ENCODE results near the gene WWOX. TPM values are rescaled to one million over a fixed set of nuclear protein-coding genes. Genes with fewer than 3 reads are reported as not detected.

Gene WWOX
- total and polyA plus RNA-seq, 2 of the 13 experiments (the other 11 are each of a cell fraction or from before 2014, with no cell fraction given), result 9.1 to 37.4 TPM

- BruUV-seq (replicated peaks), result no TSS peak
- Histone ChIP-seq H4K20me1 (ENCODE audit: insufficient read depth, low read length) (no peaks in the 10 kb centered on the region), H3K4me1 (ENCODE audit: insufficient read depth, low read length) (peaks cover 19% of the 10 kb centered on the region), H3K27me3 (ENCODE audit: control insufficient read depth in 1 of 2, insufficient read depth in 2 of 2, low read length in 2 of 2) (no peaks in the 10 kb centered on the region; a peak in 1 of 5 replicates), H3K4me3 (replicated peaks in 1 of 3; ENCODE audit: insufficient read depth in 1 of 3, low read depth in 2 of 3, low read length in 3 of 3) (no peak overlapping the region), H3K79me2 (ENCODE audit: insufficient read depth, low read length) (no peaks in the 10 kb centered on the region), H3K4me2 (ENCODE audit: low read depth, low read length) (peak overlapping the region; percentile 19), H3K9ac (ENCODE audit: insufficient read depth, low read depth, low read length) (no peak overlapping the region), H3K27ac (ENCODE audit: extremely low read length, insufficient read depth, low read length) (no peak overlapping the region), H3K36me3 (replicated peaks in 1 of 2; ENCODE audit: control insufficient read depth in 1 of 2, insufficient read depth in 2 of 2, low read length in 2 of 2) (no peaks in the 10 kb centered on the region), H2AFZ (ENCODE audit: low read length) (no peak overlapping the region), H3K9me3 (ENCODE audit: low read length) (no peaks in the 10 kb centered on the region)
- DNase-seq (ENCODE audit: low spot score), result peak; percentile 44
- peak; percentile 71 for ATAC-seq
- peak; percentile 30 for FAIRE-seq
- intact Hi-C loops (cut with micrococcal nuclease; ENCODE audit: unreplicated experiment) (no loop called here), in situ Hi-C loops (cut with HindIII; ENCODE audit: extremely low pct_ligation_motif_present, low pct_unique_long_range_greater_than_20kb) (loop anchor here (25.0 kb wide), 1 partner anchor 800 kb away; no protein-coding TSS in a partner anchor)
- under 1% methylated on average over 10 of the region's 10 CpGs for WGBS (ENCODE audit: low lambda C conversion rate)
- POLR2A ChIA-PET, result no interaction called here
- CTCF ChIA-PET (ENCODE audit: low intra/inter-chr PET ratio, low total read pairs), result no interaction called here
- TF ChIP-seq TRIM24 (CRISPR knock-in tag; IDR thresholded peaks at IDR 0.05), result no peak
- TF ChIP-seq ZNF503 (CRISPR knock-in tag; IDR thresholded peaks at IDR 0.05), result 0 out of 2 replicates have a peak, but pooled peaks have one; percentile 21
- TF ChIP-seq RORA (CRISPR knock-in tag; IDR thresholded peaks at IDR 0.05), result no peak
- no peak for TF ChIP-seq FOXA1 (IDR thresholded peaks at IDR 0.05)
- TF ChIP-seq FOXA1 (CRISPR knock-in tag; IDR thresholded peaks at IDR 0.05), result peak; percentile 37; the same call in 1 of the 2 replicates
- TF ChIP-seq HOMEZ (CRISPR knock-in tag; IDR thresholded peaks at IDR 0.05; ENCODE audit: low read depth), result no peak
- 0 out of 2 replicates have a peak, but pooled peaks have one; percentile 32 for TF ChIP-seq ZNF264 (CRISPR knock-in tag; IDR thresholded peaks at IDR 0.05)
- TF ChIP-seq HIC2 (CRISPR knock-in tag; IDR thresholded peaks at IDR 0.05; ENCODE audit: low read depth), result peak; percentile 71; the same call in 1 of the 2 replicates
- TF ChIP-seq HNF4A (CRISPR knock-in tag; IDR thresholded peaks at IDR 0.05), result peak; percentile 28; the same call in 1 of the 2 replicates
- TF ChIP-seq HINFP (CRISPR knock-in tag; IDR thresholded peaks at IDR 0.05; ENCODE audit: low read depth), result 0 out of 2 replicates have a peak, but pooled peaks have one; percentile 28
- no peak for TF ChIP-seq ZZZ3 (CRISPR knock-in tag; IDR thresholded peaks at IDR 0.05; ENCODE audit: borderline replicate concordance)
- no peak for TF ChIP-seq MEIS1 (CRISPR knock-in tag; IDR thresholded peaks at IDR 0.05; ENCODE audit: borderline replicate concordance)
- TF ChIP-seq BCL6 (CRISPR knock-in tag; IDR thresholded peaks at IDR 0.05), result peak; percentile 86
- peak; percentile 45; the same call in 1 of the 2 replicates for TF ChIP-seq FOXA3 (CRISPR knock-in tag; IDR thresholded peaks at IDR 0.05)
- peak; percentile 70; the same call in 1 of the 2 replicates for TF ChIP-seq MEF2D (CRISPR knock-in tag; IDR thresholded peaks at IDR 0.05)
- TF ChIP-seq FOXP1 (IDR thresholded peaks at IDR 0.05), result no peak
- TF ChIP-seq FOXP1 (CRISPR knock-in tag; IDR thresholded peaks at IDR 0.05), result peak; percentile 37; the same call in 1 of the 2 replicates
- 0 out of 2 replicates have a peak, but pooled peaks have one; percentile 11 for TF ChIP-seq FOXO1 (CRISPR knock-in tag; IDR thresholded peaks at IDR 0.05)
- TF ChIP-seq NCOA2 (CRISPR knock-in tag; IDR thresholded peaks at IDR 0.05), result peak; percentile 14; the same call in 1 of the 2 replicates
These were observed 938.3 kb downstream of the WWOX start for GRCh38 chr16:79037521-79038373.
